Adrenal gland (tissue), 12 donors: ENCODE results near the gene GPC6. TPM values are rescaled to one million over a fixed set of nuclear protein-coding genes. Genes with fewer than 3 reads are reported as not detected.

Experiments
- DNase-seq, 7 donors: peaks; one replicate each; pipeline ENCODE4 v3.0.0-alpha.2; 2019 to 2020
- H3K27ac ChIP-seq, 5 donors: fragments of 200-600 bp; sonication (generic) in 4 of 5; 1 replicate in 3 of 5; 2 replicates in 2 of 5; pipeline versions ENCODE4 v1.5.1 to v1.8.0; 2016 to 2020; ENCODE audit warnings: mild to moderate bottlenecking in 1 of 5
- H3K27me3 ChIP-seq: fragments of 200-600 bp; 2 replicates; pipeline ENCODE4 v1.8.0; 2021
- H3K36me3 ChIP-seq, 2 donors: fragments of 200-600 bp; replicated peaks in 1 of 2; 1 replicate in 1 of 2; 2 replicates in 1 of 2; pipeline versions ENCODE4 v1.5.1 to v1.8.0; 2018 to 2022
- H3K4me1 ChIP-seq, 2 donors: fragments of 200-600 bp; replicated peaks in 1 of 2; 1 replicate in 1 of 2; 2 replicates in 1 of 2; pipeline versions ENCODE4 v1.5.1 to v1.8.0; 2018 to 2021
- H3K4me3 ChIP-seq, 4 donors: fragments of 200-600 bp; sonication (generic) in 3 of 4; one replicate each; pipeline ENCODE4 v1.5.1; 2016 to 2018
- H3K9me3 ChIP-seq, 3 donors: fragments of 200-600 bp; sonication (generic) in 1 of 3; replicated peaks in 1 of 3; 1 replicate in 2 of 3; 2 replicates in 1 of 3; pipeline versions ENCODE4 v1.5.1 to v1.8.0; 2016 to 2021
- POLR2A ChIP-seq, 2 donors: fragments of 450-650 bp; IDR thresholded peaks; one replicate each; pipeline ENCODE4 v1.6.1; 2017; ENCODE audit warnings: antibody characterized with exemption in 2 of 2, mild to moderate bottlenecking in 2 of 2, moderate library complexity in 1 of 2
- WGBS, 4 donors: extraction: QIAGEN DNeasy Blood & Tissue Kit in 2 of 4; methylation state at CpG; one replicate each; pipeline versions ENCODE4 v1.1.5 to v1.1.7; 2013 to 2017; 5-methylcytosine and 5-hydroxymethylcytosine counted together
- intact Hi-C, 2 donors: fragments of 100-400 bp; cut with DNase I; formaldehyde crosslinking; loops; one replicate each; pipeline versions ENCODE4 v1.14.1 to v1.15.0; 2022 to 2023
- polyA plus RNA-seq, 3 donors: library from polyadenylated mRNA; stranded (reverse); fragments of 200-250 nt in 2 of 3; fragments of 350-450 nt in 1 of 3; fragmentation: Illumina TruSeq in 1 of 3; extraction: RNeasy Lipid Tissue Mini Kit (QIAGEN cat#74804) in 1 of 3; gene quantifications; one replicate each; pipeline ENCODE4 v1.2.3, GENCODE V29; 2013 to 2014
- small RNA-seq, 2 donors: library from RNA; depleted of rRNA; stranded (forward); fragments of <200 nt; gene quantifications; one replicate each; pipeline ENCODE3, GENCODE V24; 2016
- total RNA-seq, 9 donors: library from RNA; depleted of rRNA in 4 of 9; stranded (reverse); fragments of >200 nt in 4 of 9; fragments of 120-200 nt in 1 of 9; fragmentation: NEBNext Ultra II Directional in 1 of 9; extraction: Animal tissue kit (Norgen Biotek cat#: 25700) in 1 of 9; gene quantifications; one replicate each; pipeline versions ENCODE4 v1.1.0 to v1.2.4, GENCODE V29; 2013 to 2023
- TF ChIP-seq, protein P1 (sequence below), 6 experiments: fragments of 450-650 bp in 4 of 6; fragments of 200-600 bp in 2 of 6; sonication (generic) in 1 of 6; IDR thresholded peaks; 1 replicate in 5 of 6; 2 replicates in 1 of 6; pipeline versions ENCODE4 v1.5.1 to v1.8.0; 2016 to 2021; ENCODE audit warnings: antibody characterized with exemption in 6 of 6, mild to moderate bottlenecking in 2 of 6, moderate library complexity in 1 of 6
- donor health status: healthy with polysubstance abuse.
- donor health status: Bipolar disorder and iron deficiency.
- donor health status: DM: yes; HTN: yes; CAD: no.
- donor health status: DM: no; HTN: no; CAD: no.
- donor health status: DM: no; HTN: no; CAD: no.
- donor health status: DM: yes; HTN: yes; CAD: no.

The GPC6 gene
- total and polyA plus RNA-seq, 12 donors = 0.37 to 62.3 (median 2.5) TPM

DNA sequence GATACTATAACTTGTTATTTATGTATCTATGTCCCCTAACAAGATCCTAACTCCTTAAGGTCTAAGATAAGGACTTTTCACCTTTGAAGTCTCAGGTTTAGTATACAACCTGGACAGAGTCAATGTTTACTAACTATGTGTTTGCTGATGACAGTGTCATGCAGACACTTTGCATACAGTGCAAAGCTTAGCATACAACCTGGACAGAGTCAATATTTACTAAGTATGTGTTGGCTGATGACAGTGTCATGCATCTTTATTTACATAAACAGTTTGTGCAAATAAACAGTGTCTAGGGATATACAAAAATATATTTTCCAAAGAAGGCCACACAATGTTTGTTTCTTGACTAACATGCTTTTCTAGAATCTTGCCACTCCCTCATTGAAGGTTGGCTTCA is 1218.2 kb downstream of the GPC6 start:
- no peaks in the 10 kb centered on the region for H3K27me3 ChIP-seq
- no peaks in the 10 kb centered on the region for H3K4me1 ChIP-seq
- H3K4me3 ChIP-seq = no peak overlapping the region
- H3K9me3 ChIP-seq = no peaks in the 10 kb centered on the region
- no peaks in the 10 kb centered on the region for H3K36me3 ChIP-seq
- no peak overlapping the region for H3K27ac ChIP-seq
- no peak for TF ChIP-seq POLR2A (IDR thresholded peaks at IDR 0.05)
- TF ChIP-seq, protein P1, sequence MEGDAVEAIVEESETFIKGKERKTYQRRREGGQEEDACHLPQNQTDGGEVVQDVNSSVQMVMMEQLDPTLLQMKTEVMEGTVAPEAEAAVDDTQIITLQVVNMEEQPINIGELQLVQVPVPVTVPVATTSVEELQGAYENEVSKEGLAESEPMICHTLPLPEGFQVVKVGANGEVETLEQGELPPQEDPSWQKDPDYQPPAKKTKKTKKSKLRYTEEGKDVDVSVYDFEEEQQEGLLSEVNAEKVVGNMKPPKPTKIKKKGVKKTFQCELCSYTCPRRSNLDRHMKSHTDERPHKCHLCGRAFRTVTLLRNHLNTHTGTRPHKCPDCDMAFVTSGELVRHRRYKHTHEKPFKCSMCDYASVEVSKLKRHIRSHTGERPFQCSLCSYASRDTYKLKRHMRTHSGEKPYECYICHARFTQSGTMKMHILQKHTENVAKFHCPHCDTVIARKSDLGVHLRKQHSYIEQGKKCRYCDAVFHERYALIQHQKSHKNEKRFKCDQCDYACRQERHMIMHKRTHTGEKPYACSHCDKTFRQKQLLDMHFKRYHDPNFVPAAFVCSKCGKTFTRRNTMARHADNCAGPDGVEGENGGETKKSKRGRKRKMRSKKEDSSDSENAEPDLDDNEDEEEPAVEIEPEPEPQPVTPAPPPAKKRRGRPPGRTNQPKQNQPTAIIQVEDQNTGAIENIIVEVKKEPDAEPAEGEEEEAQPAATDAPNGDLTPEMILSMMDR (IDR thresholded peaks at IDR 0.05) = no peak
- intact Hi-C loops = no loop called here
- no peak for DNase-seq

DNA sequence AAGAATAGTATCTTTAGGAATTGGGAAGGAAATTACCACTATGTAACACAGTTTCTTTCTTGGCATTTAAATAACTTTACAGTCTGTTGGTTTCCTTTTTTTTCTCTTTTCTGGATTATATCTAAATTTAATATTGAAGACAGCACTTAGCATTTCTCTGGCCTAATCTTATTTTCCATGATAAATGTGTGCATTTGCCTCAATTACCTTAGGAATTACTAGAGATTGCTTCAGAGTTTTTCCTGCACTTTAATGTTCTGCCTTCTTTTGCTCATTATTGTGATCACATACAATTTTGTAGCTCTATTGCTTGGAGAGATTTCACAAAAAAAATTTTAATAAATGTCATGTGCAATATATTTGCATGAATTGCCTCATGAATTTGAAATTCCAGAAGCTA is 1227.7 kb downstream of the GPC6 start:
- H3K27ac ChIP-seq = no peak overlapping the region
- no peaks in the 10 kb centered on the region for H3K4me1 ChIP-seq
- no peaks in the 10 kb centered on the region for H3K9me3 ChIP-seq
- no peak for DNase-seq
- no peaks in the 10 kb centered on the region for H3K27me3 ChIP-seq
- no peak overlapping the region for H3K4me3 ChIP-seq
- H3K36me3 ChIP-seq = no peaks in the 10 kb centered on the region
- no peak for TF ChIP-seq POLR2A (IDR thresholded peaks at IDR 0.05)
- TF ChIP-seq, protein P1 (IDR thresholded peaks at IDR 0.05) = no peak
- intact Hi-C loops = no loop called here

DNA sequence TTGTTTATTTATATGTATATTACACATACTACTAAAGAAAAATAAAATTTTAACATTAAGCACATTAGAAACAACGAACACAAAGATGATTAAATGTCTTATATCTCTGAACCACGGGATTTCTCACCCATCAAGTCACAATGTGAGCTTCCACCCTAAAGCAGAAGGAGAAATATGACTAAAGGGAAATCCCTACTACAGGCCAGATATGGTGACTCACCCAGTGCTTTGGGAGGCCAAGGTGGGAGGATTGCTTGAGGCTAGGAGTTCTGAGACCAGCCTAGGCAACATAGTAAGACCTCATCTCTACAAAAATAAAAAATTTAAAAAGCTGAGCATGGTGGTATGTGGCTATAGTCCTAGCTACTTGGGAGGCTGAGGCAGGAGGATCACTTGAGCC is 1228.3 kb downstream of the GPC6 start:
- Histone ChIP-seq H3K27ac (no peak overlapping the region), H3K9me3 (no peaks in the 10 kb centered on the region), H3K36me3 (no peaks in the 10 kb centered on the region), H3K4me1 (no peaks in the 10 kb centered on the region), H3K27me3 (no peaks in the 10 kb centered on the region), H3K4me3 (no peak overlapping the region)
- intact Hi-C loops = no loop called here
- 79 to 92% (median 86%) methylated on average over 2 of the region's 2 CpGs for WGBS, 4 donors
- TF ChIP-seq, protein P1 (IDR thresholded peaks at IDR 0.05) = no peak
- TF ChIP-seq POLR2A (IDR thresholded peaks at IDR 0.05) = no peak
- DNase-seq = no peak

DNA sequence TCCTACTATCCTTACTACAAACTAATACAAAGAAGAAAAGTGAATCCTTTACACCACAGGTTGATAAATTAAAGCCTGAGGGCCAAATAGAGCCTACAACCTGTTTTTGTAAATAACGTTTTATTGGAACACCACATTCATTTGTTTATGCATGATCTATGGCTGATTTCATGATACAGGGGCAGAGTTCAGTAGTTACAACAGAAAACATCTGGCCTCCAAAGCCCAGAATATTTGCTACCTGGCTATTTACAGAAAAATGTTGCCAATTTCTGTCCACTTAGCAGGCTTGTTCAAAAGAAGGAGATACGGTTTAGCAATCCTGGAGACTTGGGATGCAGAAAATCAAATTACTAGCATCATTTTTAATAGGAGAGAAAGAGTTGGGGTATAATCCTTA is 1228.8 kb downstream of the GPC6 start:
- no peak overlapping the region for H3K4me3 ChIP-seq
- DNase-seq = no peak
- TF ChIP-seq, protein P1 (IDR thresholded peaks at IDR 0.05) = no peak
- TF ChIP-seq POLR2A (IDR thresholded peaks at IDR 0.05) = no peak
- H3K4me1 ChIP-seq = no peaks in the 10 kb centered on the region
- WGBS, 4 donors = 59 to 66% (median 63%) methylated on average over 2 of the region's 2 CpGs
- intact Hi-C loops = no loop called here
- H3K36me3 ChIP-seq = no peaks in the 10 kb centered on the region
- no peak overlapping the region for H3K27ac ChIP-seq
- no peaks in the 10 kb centered on the region for H3K9me3 ChIP-seq
- no peaks in the 10 kb centered on the region for H3K27me3 ChIP-seq

Small RNA genes within 50 kb of the gene (small RNA-seq; reads per million reads assigned to genes)
- 0 reads per million in 2 donors for gene RNA5SP35
